ENCODE measurements around the gene IFT20.

DNA sequence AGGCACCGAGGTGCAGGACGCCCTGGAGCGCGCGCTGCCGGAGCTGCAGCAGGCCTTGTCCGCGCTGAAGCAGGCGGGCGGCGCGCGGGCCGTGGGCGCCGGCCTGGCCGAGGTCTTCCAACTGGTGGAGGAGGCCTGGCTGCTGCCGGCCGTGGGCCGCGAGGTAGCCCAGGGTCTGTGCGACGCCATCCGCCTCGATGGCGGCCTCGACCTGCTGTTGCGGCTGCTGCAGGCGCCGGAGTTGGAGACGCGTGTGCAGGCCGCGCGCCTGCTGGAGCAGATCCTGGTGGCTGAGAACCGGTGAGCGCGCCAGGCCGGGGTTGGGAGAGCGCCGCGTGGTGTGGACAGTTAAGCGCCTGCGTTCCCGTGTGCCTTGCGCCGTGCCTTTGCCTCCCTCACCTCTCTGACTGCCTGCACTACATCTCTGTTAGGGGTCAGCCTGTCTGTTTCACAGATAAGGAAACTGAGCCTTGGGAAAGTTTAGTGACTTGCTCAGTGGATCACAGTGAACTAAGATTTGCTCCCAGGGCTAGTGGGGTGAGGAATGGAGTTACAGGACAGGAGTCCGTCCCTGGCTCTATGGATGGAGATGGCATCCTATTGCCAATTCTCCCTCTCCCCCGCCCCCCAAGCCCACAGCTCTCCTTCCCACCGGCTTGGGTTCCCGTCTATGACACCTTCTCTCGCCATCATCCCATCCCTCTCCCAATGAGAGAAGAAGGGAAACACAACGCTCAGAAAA lies 37.1 kb upstream of the IFT20 start:
- TF ChIP-seq NFIC (IDR thresholded peaks at IDR 0.05) (no peak), TAF1 (IDR thresholded peaks at IDR 0.05; ENCODE audit: low read depth) (no peak), EP300 (IDR thresholded peaks at IDR 0.05; ENCODE audit: borderline replicate concordance) (no peak), REST (IDR thresholded peaks at IDR 0.05; ENCODE audit: low read depth) (peak; percentile 21; the same call in 1 of the 2 replicates), CEBPB (IDR thresholded peaks at IDR 0.05) (no peak), CREB1 (IDR thresholded peaks at IDR 0.05; ENCODE audit: low read depth) (no peak)

Measured in Ishikawa (cell line).